ENCODE measurements around the gene IL17RB.

Gene IL17RB

DNA sequence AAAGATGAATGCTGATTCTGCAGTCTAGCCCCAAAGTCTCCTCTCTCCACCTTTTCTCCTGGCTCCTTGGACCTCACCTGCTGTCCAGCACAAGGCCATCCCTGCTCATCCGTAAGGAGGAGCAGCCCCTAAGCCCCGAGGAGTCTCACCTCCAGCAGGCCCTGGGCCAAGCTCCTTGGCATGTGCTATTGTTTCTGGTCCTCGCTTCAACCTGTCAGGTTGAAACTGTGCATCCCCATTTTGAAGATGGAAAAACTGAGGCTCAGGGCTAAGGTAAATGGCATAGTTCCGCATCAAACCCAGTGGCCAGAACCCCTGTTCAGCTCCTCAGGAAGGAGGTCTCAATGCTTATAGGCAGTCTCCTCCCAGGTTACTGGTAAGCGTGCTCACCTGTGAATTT, 26.3 kb upstream of the IL17RB start:
- no peak overlapping the region for H3K4me3 ChIP-seq
- no peaks in the 10 kb centered on the region for H3K9me3 ChIP-seq
- H4K20me1 ChIP-seq = no peaks in the 10 kb centered on the region
- H3K27me3 ChIP-seq = no peaks in the 10 kb centered on the region
- peaks cover 6% of the 10 kb centered on the region; the same call in 1 of the 2 replicates for H3K4me1 ChIP-seq
- no peaks in the 10 kb centered on the region for H3K36me3 ChIP-seq
- no peak overlapping the region for H3K4me2 ChIP-seq
- no peak overlapping the region for H3K9ac ChIP-seq
- no peak for TF ChIP-seq Cebpa-rat (IDR thresholded peaks at IDR 0.05)
- no peak overlapping the region for H3K27ac ChIP-seq

DNA sequence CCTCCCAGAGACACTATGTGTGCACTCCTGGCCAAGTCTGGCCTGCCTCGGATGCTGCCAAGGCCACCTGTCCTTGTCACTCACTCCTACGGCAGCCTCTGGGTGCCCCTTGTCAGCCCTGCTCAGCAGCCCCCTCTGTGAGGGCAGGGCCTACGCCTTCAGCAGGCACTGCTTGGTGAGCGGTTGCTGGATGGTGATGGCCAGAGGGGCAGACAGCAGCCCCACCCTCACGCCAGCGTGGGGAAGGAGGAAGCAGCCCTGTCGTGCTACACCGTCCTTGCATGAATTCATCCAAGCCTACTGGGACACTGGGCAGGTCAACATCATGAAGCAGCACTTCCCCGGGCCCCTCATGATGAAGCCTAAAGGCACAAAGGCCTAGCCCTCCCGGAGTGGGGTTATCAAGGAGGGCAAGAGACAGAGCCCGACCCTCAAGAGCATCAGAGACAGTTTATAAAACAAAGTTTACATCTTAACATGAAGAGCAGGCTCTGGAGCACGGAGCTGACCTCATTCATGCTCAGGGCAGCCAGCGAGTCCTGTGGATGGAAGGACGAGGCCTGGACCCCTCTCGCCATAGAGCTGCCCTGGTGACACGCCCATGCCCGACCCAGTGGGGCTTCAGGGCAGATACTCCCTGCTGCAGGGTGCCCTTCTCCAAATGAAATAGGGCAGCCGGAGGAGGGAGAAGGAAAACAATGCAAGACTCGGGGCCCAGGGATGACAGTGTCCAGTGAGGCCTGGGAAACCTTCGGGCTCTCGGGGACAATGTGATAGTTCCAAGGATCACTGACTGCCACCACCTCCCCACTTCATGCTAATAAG, 25.4 kb upstream of the IL17RB start:
- Histone ChIP-seq H3K9ac (no peak overlapping the region), H3K9me3 (no peaks in the 10 kb centered on the region), H3K4me3 (no peak overlapping the region), H3K27ac (no peak overlapping the region), H3K36me3 (no peaks in the 10 kb centered on the region), H3K4me2 (peak overlapping the region; percentile 17; the same call in 1 of the 2 replicates), H4K20me1 (no peaks in the 10 kb centered on the region), H3K4me1 (peaks cover 6% of the 10 kb centered on the region; the same call in 1 of the 2 replicates), H3K27me3 (no peaks in the 10 kb centered on the region)
- TF ChIP-seq Cebpa-rat (IDR thresholded peaks at IDR 0.05) = no peak

DNA sequence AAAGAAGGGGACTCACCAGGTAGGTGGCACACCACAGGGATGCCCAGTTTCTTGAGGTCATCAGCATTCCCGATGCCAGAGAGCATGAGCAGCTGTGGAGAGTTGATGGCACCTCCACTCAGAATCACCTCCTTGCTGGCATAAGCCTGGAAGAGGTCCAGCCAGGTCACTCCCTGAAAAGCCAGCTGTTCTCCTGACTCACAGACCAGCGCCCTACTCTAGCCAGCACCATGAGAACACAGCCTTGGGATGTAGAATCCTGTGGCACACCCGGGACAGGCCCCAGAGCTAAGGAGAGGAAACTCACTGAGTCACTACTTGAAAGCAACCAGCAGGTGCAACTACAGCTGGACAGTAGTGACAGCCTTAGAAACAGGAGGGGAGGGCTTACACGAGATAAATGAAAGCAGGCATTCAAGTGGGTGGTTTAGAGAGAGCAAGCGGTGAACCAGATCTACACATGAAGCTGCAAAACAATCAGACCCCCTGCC, 24.7 kb upstream of the IL17RB start:
- H3K9ac ChIP-seq = no peak overlapping the region
- H3K4me2 ChIP-seq = no peak overlapping the region
- no peaks in the 10 kb centered on the region for H3K27me3 ChIP-seq
- TF ChIP-seq Cebpa-rat (IDR thresholded peaks at IDR 0.05) = no peak
- H3K4me3 ChIP-seq = no peak overlapping the region
- H3K9me3 ChIP-seq = no peaks in the 10 kb centered on the region
- H4K20me1 ChIP-seq = no peaks in the 10 kb centered on the region
- peaks cover 6% of the 10 kb centered on the region; the same call in 1 of the 2 replicates for H3K4me1 ChIP-seq
- H3K36me3 ChIP-seq = no peaks in the 10 kb centered on the region
- no peak overlapping the region for H3K27ac ChIP-seq

GRCh38 chr3:53822331-53822741, 24.0 kb upstream of the IL17RB start:
- no peaks in the 10 kb centered on the region for H3K27me3 ChIP-seq
- no peaks in the 10 kb centered on the region for H3K9me3 ChIP-seq
- peaks cover 6% of the 10 kb centered on the region; the same call in 1 of the 2 replicates for H3K4me1 ChIP-seq
- no peak overlapping the region for H3K4me2 ChIP-seq
- no peak overlapping the region for H3K4me3 ChIP-seq
- no peaks in the 10 kb centered on the region for H3K36me3 ChIP-seq
- no peak overlapping the region for H3K9ac ChIP-seq
- no peak overlapping the region for H3K27ac ChIP-seq
- no peaks in the 10 kb centered on the region for H4K20me1 ChIP-seq
- no peak for TF ChIP-seq Cebpa-rat (IDR thresholded peaks at IDR 0.05)

- Histone ChIP-seq H3K9me3 (no peaks in the 10 kb centered on the region), H3K4me3 (no peak overlapping the region), H3K4me1 (peaks cover 6% of the 10 kb centered on the region; the same call in 1 of the 2 replicates), H3K27me3 (no peaks in the 10 kb centered on the region), H3K4me2 (no peak overlapping the region), H3K27ac (no peak overlapping the region), H3K36me3 (no peaks in the 10 kb centered on the region), H4K20me1 (no peaks in the 10 kb centered on the region), H3K9ac (no peak overlapping the region)
- no peak for TF ChIP-seq Cebpa-rat (IDR thresholded peaks at IDR 0.05)
These were observed 23.1 kb upstream of the IL17RB start for GRCh38 chr3:53823026-53823955.

DNA sequence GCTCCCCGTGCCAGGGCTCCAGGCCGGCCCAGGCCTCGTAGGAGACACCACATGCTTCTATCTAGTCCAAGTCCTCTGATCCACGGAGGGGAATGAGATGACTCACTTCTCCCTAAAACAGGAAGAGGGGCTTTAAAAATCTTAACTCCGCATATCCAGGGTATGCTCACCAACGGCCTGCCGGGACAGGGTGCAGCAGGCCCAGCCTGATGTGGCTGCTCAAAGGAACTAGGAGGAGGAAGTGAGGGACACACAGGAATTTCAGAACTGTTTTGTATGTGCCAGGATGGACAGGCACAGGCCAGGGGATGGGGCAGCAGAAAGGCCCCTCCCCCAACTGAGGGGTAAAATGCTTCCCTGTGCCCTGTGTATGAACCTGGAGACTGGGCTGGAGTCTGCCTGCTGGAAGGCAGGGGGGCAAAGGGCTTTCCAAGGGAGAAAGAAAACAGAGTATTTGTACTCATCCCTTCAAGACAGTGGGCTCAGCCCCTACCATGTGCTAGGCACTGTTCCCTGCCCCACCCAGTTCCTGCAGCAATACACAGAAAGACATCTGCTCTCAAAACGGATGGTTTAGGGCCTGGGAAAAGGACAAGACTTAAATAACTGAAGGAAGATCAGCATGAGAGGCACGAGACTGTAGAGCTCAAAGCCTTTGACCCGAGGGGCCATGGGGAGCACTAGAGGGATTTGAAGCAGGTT, 22.3 kb upstream of the IL17RB start:
- no peak for TF ChIP-seq Cebpa-rat (IDR thresholded peaks at IDR 0.05)
- no peaks in the 10 kb centered on the region for H3K36me3 ChIP-seq
- H4K20me1 ChIP-seq = no peaks in the 10 kb centered on the region
- no peak overlapping the region for H3K27ac ChIP-seq
- H3K9me3 ChIP-seq = no peaks in the 10 kb centered on the region
- H3K4me3 ChIP-seq = no peak overlapping the region
- no peak overlapping the region for H3K9ac ChIP-seq
- peaks cover 6% of the 10 kb centered on the region; the same call in 1 of the 2 replicates for H3K4me1 ChIP-seq
- H3K27me3 ChIP-seq = no peaks in the 10 kb centered on the region
- no peak overlapping the region for H3K4me2 ChIP-seq

GRCh38 chr3:53824795-53825194, 21.6 kb upstream of the IL17RB start:
- Histone ChIP-seq H3K4me2 (no peak overlapping the region), H3K9me3 (no peaks in the 10 kb centered on the region), H3K36me3 (no peaks in the 10 kb centered on the region), H3K27me3 (no peaks in the 10 kb centered on the region), H4K20me1 (no peaks in the 10 kb centered on the region), H3K4me3 (no peak overlapping the region), H3K9ac (no peak overlapping the region), H3K27ac (no peak overlapping the region), H3K4me1 (peaks cover 6% of the 10 kb centered on the region; the same call in 1 of the 2 replicates)
- TF ChIP-seq Cebpa-rat (IDR thresholded peaks at IDR 0.05) = no peak

- Histone ChIP-seq H3K36me3 (no peaks in the 10 kb centered on the region), H3K4me2 (no peak overlapping the region), H4K20me1 (no peaks in the 10 kb centered on the region), H3K4me3 (no peak overlapping the region), H3K9ac (no peak overlapping the region), H3K27ac (no peak overlapping the region), H3K4me1 (peaks cover 1% of the 10 kb centered on the region; the same call in 1 of the 2 replicates), H3K9me3 (no peaks in the 10 kb centered on the region), H3K27me3 (no peaks in the 10 kb centered on the region)
- TF ChIP-seq Cebpa-rat (IDR thresholded peaks at IDR 0.05) = no peak
These were observed 20.3 kb upstream of the IL17RB start for GRCh38 chr3:53826048-53826447.

DNA sequence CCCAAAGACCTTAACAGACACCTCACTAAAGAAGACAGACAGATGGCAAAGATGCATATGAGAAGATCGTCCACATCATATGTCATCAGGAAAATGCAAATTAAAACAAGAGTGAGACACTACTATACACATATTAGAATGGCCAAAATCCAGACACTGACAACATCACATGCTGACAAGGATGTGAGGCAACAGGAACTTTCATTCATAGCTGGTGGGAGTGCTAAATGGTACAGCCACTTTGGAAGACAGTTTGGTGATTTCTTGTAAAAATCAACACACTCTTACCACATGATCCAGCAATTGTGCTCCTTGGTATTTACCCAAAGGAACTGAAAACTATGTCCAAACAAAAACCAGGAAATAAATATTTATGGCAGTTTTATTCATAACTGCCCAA, 17.8 kb upstream of the IL17RB start:
- Histone ChIP-seq H3K4me3 (no peak overlapping the region), H3K4me1 (no peaks in the 10 kb centered on the region), H3K4me2 (no peak overlapping the region), H4K20me1 (no peaks in the 10 kb centered on the region), H3K36me3 (no peaks in the 10 kb centered on the region), H3K9ac (no peak overlapping the region), H3K27me3 (no peaks in the 10 kb centered on the region), H3K27ac (no peak overlapping the region), H3K9me3 (no peaks in the 10 kb centered on the region)
- TF ChIP-seq Cebpa-rat (IDR thresholded peaks at IDR 0.05) = no peak

Measured in BLaER1 (cell line).